Stimulated activated naive CD8-positive, alpha-beta T cell treated with anti-CD3 and anti-CD28 coated beads, Interleukin-15, Interleukin-2, amounts not matched to agents 100 ng/mL and 50 ng/mL, for 24 hours (primary cell): ENCODE data around the gene CFAP77.

Source experiments
- H3K27ac Mint-ChIP-seq: one replicate; pipeline ENCODE4 v1.8.0; 2021; ENCODE audit warnings: mild to moderate bottlenecking, mixed read lengths
- H3K27me3 Mint-ChIP-seq: one replicate; pipeline ENCODE4 v1.8.0; 2021; ENCODE audit warnings: mixed read lengths
- H3K36me3 Mint-ChIP-seq: one replicate; pipeline ENCODE4 v1.8.0; 2021; ENCODE audit warnings: low read depth, mixed read lengths
- H3K4me1 Mint-ChIP-seq: one replicate; pipeline ENCODE4 v1.8.0; 2021; ENCODE audit warnings: low read depth, mixed read lengths
- H3K4me3 Mint-ChIP-seq: one replicate; pipeline ENCODE4 v1.8.0; 2021; ENCODE audit warnings: mild to moderate bottlenecking, mixed read lengths
- H3K9me3 Mint-ChIP-seq: one replicate; pipeline ENCODE4 v1.8.0; 2021; ENCODE audit warnings: mixed read lengths

The CFAP77 gene

GRCh38 chr9:132503116-132503515 lies 93.1 kb downstream of the CFAP77 start:
- H3K27me3 Mint-ChIP-seq, result peaks cover 21% of the 10 kb centered on the region

DNA sequence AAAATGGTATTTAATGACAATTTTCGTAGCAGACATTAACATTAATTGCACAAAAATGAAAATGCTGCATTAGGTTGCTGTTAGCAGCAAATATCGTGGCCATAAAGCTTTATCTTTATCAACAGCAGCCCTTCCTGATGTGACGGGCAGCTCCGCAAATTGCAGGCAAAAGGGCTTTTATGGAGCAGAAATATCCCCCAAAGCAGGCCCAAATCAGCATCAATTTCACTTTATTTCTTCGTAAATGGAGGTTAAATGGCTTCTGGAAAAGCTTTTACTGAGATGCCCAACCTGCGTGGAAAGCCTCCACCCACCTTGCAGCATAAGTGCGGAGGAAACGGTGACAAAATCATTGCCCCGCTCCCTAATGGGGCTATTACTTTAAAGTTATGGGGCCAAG lies 94.5 kb downstream of the CFAP77 start:
- Mint-ChIP-seq H3K9me3 (no peaks in the 10 kb centered on the region), H3K27ac (no peak overlapping the region), H3K36me3 (no peaks in the 10 kb centered on the region), H3K27me3 (peaks cover 21% of the 10 kb centered on the region), H3K4me1 (no peaks in the 10 kb centered on the region), H3K4me3 (no peak overlapping the region)

More at GRCh38 chr9:132503116-132503515, 93.1 kb downstream of the CFAP77 start:
- H3K4me3 Mint-ChIP-seq, result no peak overlapping the region
- no peaks in the 10 kb centered on the region for H3K4me1 Mint-ChIP-seq
- no peak overlapping the region for H3K27ac Mint-ChIP-seq
- no peaks in the 10 kb centered on the region for H3K36me3 Mint-ChIP-seq
- H3K9me3 Mint-ChIP-seq, result no peaks in the 10 kb centered on the region

DNA sequence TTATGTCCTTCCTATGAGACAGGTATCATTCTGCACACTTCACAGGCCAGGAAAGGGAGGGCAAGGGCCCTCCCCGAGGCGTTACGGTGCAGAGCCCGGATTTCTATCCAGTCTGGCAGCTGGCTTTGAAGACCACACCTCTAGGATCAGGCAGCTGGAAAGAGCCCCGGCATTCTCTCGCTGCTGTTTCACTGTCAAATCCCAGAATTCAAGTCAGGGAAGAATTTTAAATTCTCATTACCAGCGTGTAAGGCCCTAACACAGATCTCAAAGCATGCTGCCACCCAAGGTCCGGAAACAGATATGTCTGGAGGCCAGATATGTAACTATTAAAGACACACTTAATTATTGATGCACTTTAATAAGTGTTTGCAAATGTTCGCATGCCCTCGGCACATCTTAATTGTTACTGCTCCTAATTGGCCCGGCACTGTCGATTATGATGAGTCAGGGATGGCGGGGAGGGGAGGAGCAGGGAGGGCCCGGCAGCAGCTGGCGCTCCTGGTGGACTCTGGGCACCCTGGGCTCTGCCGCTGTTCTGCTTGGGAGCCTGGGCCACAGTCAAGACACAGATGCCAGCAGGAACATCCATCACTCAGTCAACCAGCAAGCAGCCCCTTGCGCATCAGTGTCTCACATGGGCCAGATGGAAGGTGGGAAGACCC lies 96.1 kb downstream of the CFAP77 start:
- H3K4me3 Mint-ChIP-seq, result no peak overlapping the region
- no peaks in the 10 kb centered on the region for H3K9me3 Mint-ChIP-seq
- H3K27me3 Mint-ChIP-seq, result peaks cover 21% of the 10 kb centered on the region
- H3K36me3 Mint-ChIP-seq, result no peaks in the 10 kb centered on the region
- no peaks in the 10 kb centered on the region for H3K4me1 Mint-ChIP-seq
- H3K27ac Mint-ChIP-seq, result no peak overlapping the region

- Mint-ChIP-seq H3K36me3 (no peaks in the 10 kb centered on the region), H3K4me3 (no peak overlapping the region), H3K27ac (no peak overlapping the region), H3K27me3 (peaks cover 21% of the 10 kb centered on the region), H3K4me1 (no peaks in the 10 kb centered on the region), H3K9me3 (no peaks in the 10 kb centered on the region)
Observed at GRCh38 chr9:132506977-132507669, 97.1 kb downstream of the CFAP77 start.

DNA sequence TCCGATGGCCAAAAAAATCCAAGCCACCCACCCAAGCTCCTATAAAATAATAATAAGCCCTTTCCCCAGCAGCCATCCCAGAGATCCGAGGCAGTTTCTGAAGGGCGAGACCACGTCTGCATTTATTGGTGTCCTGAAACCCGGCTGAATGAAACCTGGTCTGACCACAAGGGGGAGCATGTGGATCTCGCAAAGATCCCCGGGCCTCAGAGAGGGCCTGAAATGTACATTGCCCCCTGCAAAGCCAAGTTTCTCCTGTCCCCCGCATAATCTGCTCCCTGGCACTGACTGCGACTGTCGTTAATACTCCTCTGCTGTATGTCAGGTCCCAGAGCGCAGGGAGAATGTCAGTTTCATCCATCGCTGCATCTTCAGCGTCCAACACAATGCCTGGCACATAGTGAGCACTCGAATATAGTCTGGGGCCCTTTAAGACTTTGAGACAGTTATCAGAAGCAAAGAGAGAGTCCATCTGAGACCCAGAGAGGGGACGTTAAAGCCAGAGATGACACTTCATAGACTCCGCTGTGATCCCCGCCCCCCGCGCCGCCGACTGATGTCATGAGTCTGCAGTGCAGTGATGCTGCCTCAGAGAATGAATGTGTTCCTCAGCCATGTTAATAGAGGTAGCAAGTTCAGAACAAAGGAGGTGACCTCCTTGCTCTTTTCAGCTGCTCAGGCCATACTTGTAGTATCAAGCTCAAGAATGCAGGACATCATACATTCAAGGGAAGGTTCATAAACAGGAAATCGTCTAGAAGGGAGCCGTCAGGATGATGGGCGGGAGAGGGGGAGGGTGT lies 97.9 kb downstream of the CFAP77 start:
- H3K9me3 Mint-ChIP-seq, result no peaks in the 10 kb centered on the region
- H3K4me1 Mint-ChIP-seq, result no peaks in the 10 kb centered on the region
- peaks cover 21% of the 10 kb centered on the region for H3K27me3 Mint-ChIP-seq
- no peak overlapping the region for H3K27ac Mint-ChIP-seq
- H3K4me3 Mint-ChIP-seq, result no peak overlapping the region
- H3K36me3 Mint-ChIP-seq, result no peaks in the 10 kb centered on the region

DNA sequence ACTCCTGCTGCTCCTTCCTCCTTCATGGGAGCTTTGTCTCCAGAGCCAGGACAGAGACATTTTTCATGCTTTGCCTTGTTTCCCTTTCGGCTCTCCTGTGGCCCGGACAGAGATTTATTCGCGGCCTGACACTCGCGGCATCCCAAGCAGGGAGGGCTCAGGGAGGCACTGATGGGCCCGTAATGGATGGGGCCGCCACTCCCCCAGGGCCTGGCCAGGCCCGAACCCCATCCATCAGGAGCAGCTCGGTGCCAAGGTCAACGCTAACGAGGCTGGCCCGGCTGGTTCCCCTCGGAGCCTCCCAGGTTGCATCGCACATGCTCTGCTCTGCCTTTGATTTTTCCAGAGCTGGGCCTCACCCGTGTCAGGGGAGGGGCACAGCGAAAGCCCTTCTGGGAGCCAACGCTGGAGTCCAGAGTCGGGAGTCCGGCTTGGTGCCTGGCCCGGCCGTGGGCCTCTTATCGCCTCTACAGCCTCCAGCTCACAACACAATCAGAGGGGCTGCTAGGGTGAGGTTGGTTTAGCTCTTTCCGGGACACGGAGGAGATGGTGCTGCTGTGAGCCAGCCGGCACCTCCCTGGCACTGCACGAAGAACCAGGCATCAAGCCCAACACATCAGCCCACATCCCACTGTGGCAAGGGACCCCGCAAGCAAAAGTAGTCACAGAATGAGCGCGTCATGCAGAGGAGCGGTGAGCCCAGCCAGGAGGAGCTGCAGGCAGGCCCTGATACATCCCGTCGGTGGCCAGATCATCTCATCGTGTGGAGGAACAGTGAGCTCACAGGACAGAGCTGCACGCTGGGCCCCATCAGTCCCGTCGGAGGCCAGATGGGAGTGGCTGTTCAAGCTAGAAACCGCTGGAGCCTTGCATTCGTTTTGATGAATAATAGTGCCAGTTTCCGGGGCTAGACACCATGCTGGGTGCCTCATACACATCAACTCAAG lies 100.2 kb downstream of the CFAP77 start:
- Mint-ChIP-seq H3K9me3 (no peaks in the 10 kb centered on the region), H3K27ac (no peak overlapping the region), H3K4me3 (no peak overlapping the region), H3K4me1 (no peaks in the 10 kb centered on the region), H3K36me3 (no peaks in the 10 kb centered on the region), H3K27me3 (peaks cover 20% of the 10 kb centered on the region)

DNA sequence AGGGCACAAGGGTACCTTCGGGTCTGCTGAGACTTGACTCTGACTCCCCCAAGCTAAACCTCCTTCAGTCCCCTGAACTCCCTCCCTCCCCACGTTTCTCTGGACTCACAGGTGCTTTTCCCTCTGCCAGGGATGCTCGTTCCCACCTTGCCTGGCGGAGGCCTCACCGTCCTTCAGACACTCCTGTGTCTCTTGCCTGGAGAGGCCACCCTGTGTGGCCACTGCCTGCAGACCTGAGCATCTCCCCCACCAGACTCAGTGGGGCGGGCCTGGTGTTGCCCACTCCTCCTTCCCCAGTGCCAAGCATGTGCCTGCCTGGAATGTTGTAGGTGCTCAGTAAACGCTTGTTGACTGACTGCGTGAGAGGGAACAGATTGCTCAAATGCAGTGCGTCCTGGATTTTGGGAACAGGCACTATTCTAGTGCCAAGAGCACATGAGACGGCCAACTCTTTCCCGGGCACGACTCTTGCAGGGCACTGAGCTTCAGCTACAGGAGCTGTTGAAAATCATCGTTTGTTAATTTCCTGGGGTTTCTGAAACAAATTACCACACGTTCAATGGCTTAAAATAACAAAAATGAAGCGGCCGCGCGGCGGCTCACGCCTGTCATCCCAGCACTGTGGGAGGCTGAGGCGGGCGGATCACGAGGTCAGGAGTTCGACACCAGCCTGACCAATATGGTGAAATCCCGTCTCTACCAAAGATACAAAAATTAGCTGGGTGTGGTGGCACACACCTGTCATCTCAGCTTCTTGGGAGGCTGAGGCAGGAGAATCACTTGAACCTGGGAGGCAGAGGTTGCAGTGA lies 101.4 kb downstream of the CFAP77 start:
- no peaks in the 10 kb centered on the region for H3K36me3 Mint-ChIP-seq
- H3K27ac Mint-ChIP-seq, result no peak overlapping the region
- no peaks in the 10 kb centered on the region for H3K9me3 Mint-ChIP-seq
- no peak overlapping the region for H3K4me3 Mint-ChIP-seq
- H3K27me3 Mint-ChIP-seq, result peaks cover 10% of the 10 kb centered on the region
- no peaks in the 10 kb centered on the region for H3K4me1 Mint-ChIP-seq

GRCh38 chr9:132513416-132513815 lies 103.4 kb downstream of the CFAP77 start:
- Mint-ChIP-seq H3K9me3 (no peaks in the 10 kb centered on the region), H3K4me1 (no peaks in the 10 kb centered on the region), H3K36me3 (no peaks in the 10 kb centered on the region), H3K27ac (no peak overlapping the region), H3K27me3 (peaks cover 15% of the 10 kb centered on the region), H3K4me3 (no peak overlapping the region)

DNA sequence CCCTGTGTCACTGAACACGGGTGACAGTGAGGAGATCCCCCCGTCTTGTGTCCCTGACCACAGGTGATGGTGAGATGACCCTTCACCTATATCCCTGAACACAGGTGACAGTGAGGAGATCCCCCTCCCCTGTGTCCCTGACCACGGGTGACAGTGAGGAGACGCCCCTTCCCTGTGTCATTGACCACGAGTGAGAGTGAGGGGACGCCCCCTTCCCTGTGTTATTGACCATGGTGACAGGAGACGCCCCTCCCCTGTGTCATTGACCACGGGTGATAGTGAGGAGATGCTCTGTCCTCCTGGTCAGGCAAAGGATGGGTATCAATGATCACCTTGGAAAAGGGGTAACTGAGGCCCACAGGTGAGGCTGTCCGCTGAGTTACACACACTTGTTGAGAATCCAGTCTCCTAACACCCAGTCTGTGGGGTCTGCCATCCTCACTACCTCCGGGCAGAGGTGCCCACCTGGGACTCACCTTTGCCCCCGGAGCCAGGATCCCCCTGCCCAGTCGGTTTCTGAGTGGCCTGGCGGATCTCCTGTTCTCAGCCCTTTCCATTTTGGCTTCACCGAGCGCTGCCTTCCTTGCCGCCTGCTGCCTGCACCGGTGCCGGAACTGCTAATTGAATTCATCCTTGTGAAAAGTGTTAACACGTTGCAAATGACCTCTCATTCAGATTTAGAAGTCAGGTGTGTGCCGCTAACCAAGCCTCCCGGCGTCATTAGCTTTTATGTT lies 104.2 kb downstream of the CFAP77 start:
- peaks cover 15% of the 10 kb centered on the region for H3K27me3 Mint-ChIP-seq
- no peak overlapping the region for H3K4me3 Mint-ChIP-seq
- no peak overlapping the region for H3K27ac Mint-ChIP-seq
- no peaks in the 10 kb centered on the region for H3K4me1 Mint-ChIP-seq
- H3K36me3 Mint-ChIP-seq, result no peaks in the 10 kb centered on the region
- H3K9me3 Mint-ChIP-seq, result no peaks in the 10 kb centered on the region

DNA sequence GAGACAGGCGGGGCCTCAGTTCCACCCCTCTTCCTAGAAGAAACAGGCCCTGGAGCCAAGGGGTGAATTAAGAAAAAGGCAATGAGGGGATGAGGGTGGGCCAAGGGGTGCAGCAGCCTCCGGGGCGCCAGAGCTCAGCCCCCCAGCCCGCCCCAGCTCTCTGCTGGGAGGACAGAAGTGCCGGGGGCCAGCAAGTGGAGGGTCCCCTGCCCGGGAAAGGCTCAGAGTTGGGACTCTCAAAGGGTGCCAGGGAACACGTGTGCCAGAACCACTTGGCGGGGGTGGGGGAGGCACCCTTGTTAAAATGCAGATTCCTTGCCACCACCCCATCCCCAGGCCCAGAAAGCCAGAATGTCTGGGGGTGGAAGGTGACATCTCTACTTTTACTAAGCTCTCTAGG lies 104.8 kb downstream of the CFAP77 start:
- no peak overlapping the region for H3K27ac Mint-ChIP-seq
- H3K4me3 Mint-ChIP-seq, result no peak overlapping the region
- H3K9me3 Mint-ChIP-seq, result no peaks in the 10 kb centered on the region
- H3K27me3 Mint-ChIP-seq, result peaks cover 15% of the 10 kb centered on the region
- no peaks in the 10 kb centered on the region for H3K4me1 Mint-ChIP-seq
- no peaks in the 10 kb centered on the region for H3K36me3 Mint-ChIP-seq

GRCh38 chr9:132516301-132516700 lies 106.3 kb downstream of the CFAP77 start:
- Mint-ChIP-seq H3K4me3 (no peak overlapping the region), H3K27me3 (peaks cover 21% of the 10 kb centered on the region), H3K9me3 (no peaks in the 10 kb centered on the region), H3K4me1 (no peaks in the 10 kb centered on the region), H3K36me3 (no peaks in the 10 kb centered on the region), H3K27ac (no peak overlapping the region)

DNA sequence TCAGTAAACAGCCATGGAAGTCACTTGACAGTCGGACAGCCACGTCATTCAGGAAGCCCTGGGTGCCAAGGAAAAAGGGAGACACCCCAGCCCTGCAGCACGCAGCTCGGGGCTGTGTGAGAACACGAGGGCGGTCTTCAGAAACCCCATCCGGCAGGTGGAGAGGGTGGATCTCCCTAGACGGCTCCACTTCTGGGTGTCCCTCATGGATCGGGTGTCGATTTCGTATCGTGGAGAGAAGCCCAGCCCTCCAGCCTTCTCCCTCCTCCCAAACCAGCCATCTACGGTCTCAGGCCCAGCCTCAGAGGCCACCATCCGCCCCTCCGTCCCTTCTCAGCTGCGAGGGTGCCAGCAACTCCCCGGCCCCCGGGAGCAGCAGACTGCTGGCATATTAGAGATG lies 106.9 kb downstream of the CFAP77 start:
- no peaks in the 10 kb centered on the region for H3K9me3 Mint-ChIP-seq
- H3K27ac Mint-ChIP-seq, result no peak overlapping the region
- peaks cover 23% of the 10 kb centered on the region for H3K27me3 Mint-ChIP-seq
- H3K36me3 Mint-ChIP-seq, result no peaks in the 10 kb centered on the region
- no peaks in the 10 kb centered on the region for H3K4me1 Mint-ChIP-seq
- H3K4me3 Mint-ChIP-seq, result no peak overlapping the region

- no peaks in the 10 kb centered on the region for H3K4me1 Mint-ChIP-seq
- H3K4me3 Mint-ChIP-seq, result no peak overlapping the region
- H3K27me3 Mint-ChIP-seq, result peaks cover 22% of the 10 kb centered on the region
- H3K9me3 Mint-ChIP-seq, result no peaks in the 10 kb centered on the region
- no peaks in the 10 kb centered on the region for H3K36me3 Mint-ChIP-seq
- no peak overlapping the region for H3K27ac Mint-ChIP-seq
Observed at GRCh38 chr9:132517815-132518550, 108.0 kb downstream of the CFAP77 start.
